Parathyroid adenoma (tissue), 2 donors: ENCODE data around the gene PCIF1.
"Not testable (repeated sequence)": the region's sequence is repeated elsewhere in the genome, so short reads cannot be mapped to it uniquely, and the experiment has no call there.

Experiments used
- H2AFZ ChIP-seq: fragments of 300-600 bp; sonication (generic); one replicate; pipeline ENCODE4 v1.7.0; 2017; ENCODE audit warnings: antibody characterized with exemption, mild to moderate bottlenecking
- H3K27ac ChIP-seq: fragments of 300-600 bp; sonication (generic); one replicate; pipeline ENCODE4 v1.7.0; 2017
- H3K27me3 ChIP-seq: fragments of 300-600 bp; sonication (generic); one replicate; pipeline ENCODE4 v1.7.0; 2017; ENCODE audit warnings: low read length; ENCODE audit not compliant: control insufficient read depth, insufficient read depth
- H3K36me3 ChIP-seq: fragments of 300-600 bp; sonication (generic); one replicate; pipeline ENCODE4 v1.7.0; 2017; ENCODE audit warnings: low read length; ENCODE audit not compliant: control insufficient read depth, insufficient read depth
- H3K4me1 ChIP-seq: fragments of 300-600 bp; sonication (generic); one replicate; pipeline ENCODE4 v1.7.0; 2017; ENCODE audit warnings: control low read depth
- H3K4me2 ChIP-seq: fragments of 300-600 bp; sonication (generic); one replicate; pipeline ENCODE4 v1.7.0; 2017; ENCODE audit warnings: low read length
- H3K4me3 ChIP-seq: fragments of 300-600 bp; sonication (generic); one replicate; pipeline ENCODE4 v1.7.0; 2017; ENCODE audit warnings: low read depth, low read length
- H3K79me2 ChIP-seq: fragments of 300-600 bp; sonication (generic); one replicate; pipeline ENCODE4 v1.7.0; 2017; ENCODE audit warnings: control low read depth
- H3K9ac ChIP-seq: fragments of 300-600 bp; sonication (generic); one replicate; pipeline ENCODE4 v1.7.0; 2017; ENCODE audit warnings: mild to moderate bottlenecking
- H3K9me3 ChIP-seq: fragments of 300-600 bp; sonication (generic); one replicate; pipeline ENCODE4 v1.7.0; 2017; ENCODE audit warnings: low read length; ENCODE audit not compliant: control insufficient read depth
- CTCF ChIP-seq: fragments of 300-600 bp; sonication (generic); IDR thresholded peaks from one replicate; pipeline ENCODE4 v1.7.0; 2017; ENCODE audit warnings: antibody characterized with exemption, mild to moderate bottlenecking
- donor health status: primary hyperparathyroidism.

Gene PCIF1

GRCh38 chr20:45898285-45898684 is 36.2 kb upstream of the PCIF1 start:
- H3K79me2 ChIP-seq, result no peaks in the 10 kb centered on the region
- no peak overlapping the region for H3K4me2 ChIP-seq
- H3K36me3 ChIP-seq, result no peaks in the 10 kb centered on the region
- no peak for TF ChIP-seq CTCF
- no peaks in the 10 kb centered on the region for H3K9me3 ChIP-seq
- no peaks in the 10 kb centered on the region for H3K27me3 ChIP-seq
- H3K4me3 ChIP-seq, result no peak overlapping the region
- H3K9ac ChIP-seq, result no peak overlapping the region
- no peak overlapping the region for H3K27ac ChIP-seq
- no peaks in the 10 kb centered on the region for H3K4me1 ChIP-seq
- H2AFZ ChIP-seq, result no peak overlapping the region

- Histone ChIP-seq H3K27ac (no peak overlapping the region), H3K36me3 (no peaks in the 10 kb centered on the region), H3K4me1 (no peaks in the 10 kb centered on the region), H2AFZ (no peak overlapping the region), H3K79me2 (no peaks in the 10 kb centered on the region), H3K27me3 (no peaks in the 10 kb centered on the region), H3K4me3 (no peak overlapping the region), H3K9ac (no peak overlapping the region), H3K4me2 (no peak overlapping the region), H3K9me3 (no peaks in the 10 kb centered on the region)
- TF ChIP-seq CTCF, result no peak
Measured at GRCh38 chr20:45899046-45899835, 35.2 kb upstream of the PCIF1 start.

GRCh38 chr20:45901332-45901731 is 33.2 kb upstream of the PCIF1 start:
- H3K9me3 ChIP-seq, H2AFZ ChIP-seq, H3K27ac ChIP-seq, H3K4me2 ChIP-seq, H3K27me3 ChIP-seq, H3K4me1 ChIP-seq, H3K79me2 ChIP-seq, H3K36me3 ChIP-seq, H3K4me3 ChIP-seq, H3K9ac ChIP-seq: not testable (repeated sequence)

GRCh38 chr20:45902199-45902701 is 32.2 kb upstream of the PCIF1 start:
- Histone ChIP-seq H3K27ac (no peak overlapping the region), H3K4me3 (no peak overlapping the region), H3K9ac (no peak overlapping the region), H3K9me3 (no peaks in the 10 kb centered on the region), H3K36me3 (no peaks in the 10 kb centered on the region), H3K27me3 (no peaks in the 10 kb centered on the region), H3K4me1 (no peaks in the 10 kb centered on the region), H3K79me2 (no peaks in the 10 kb centered on the region), H2AFZ (no peak overlapping the region), H3K4me2 (no peak overlapping the region)
- no peak for TF ChIP-seq CTCF

- Histone ChIP-seq H3K9ac (no peak overlapping the region), H3K4me1 (no peaks in the 10 kb centered on the region), H3K36me3 (no peaks in the 10 kb centered on the region), H3K27me3 (no peaks in the 10 kb centered on the region), H3K9me3 (no peaks in the 10 kb centered on the region), H3K79me2 (no peaks in the 10 kb centered on the region), H3K4me3 (no peak overlapping the region), H3K27ac (no peak overlapping the region), H2AFZ (no peak overlapping the region), H3K4me2 (no peak overlapping the region)
- TF ChIP-seq CTCF, result no peak
Measured at GRCh38 chr20:45904583-45905504, 29.6 kb upstream of the PCIF1 start.
